PC-3 (cell line): Measurements from ENCODE around the gene ANKH. TPM values are rescaled to one million over a fixed set of nuclear protein-coding genes. Genes with fewer than 3 reads are reported as not detected.
A peak's percentile ranks its signal among the peaks of the same experiment; 100 is the strongest.

Source experiments
- ATAC-seq: fragments of 200-7000 bp; cut with Tn5 transposase; 2 replicates; pipeline ENCODE4 v1.9.1; 2020; ENCODE audit warnings: mild to moderate bottlenecking, moderate library complexity
- BruUV-seq: library from RNA; stranded (reverse); fragments of 400-500 nt; replicated peaks from 2 replicates; lab custom pipeline; 2021; lab: Mats Ljungman, UMichigan
- CTCF ChIA-PET: fragments of 300-600 bp; sonication (Branson Sonifier 250); formaldehyde crosslinking; loops from one replicate; lab custom pipeline; 2022; ENCODE audit warnings: antibody characterized with exemption; lab: Charles Lee
- POLR2A ChIA-PET: fragments of 300-600 bp; sonication (Branson Sonifier 250); formaldehyde crosslinking; loops from one replicate; lab custom pipeline; 2022; ENCODE audit warnings: antibody characterized with exemption; ENCODE audit not compliant: unreplicated experiment; lab: Charles Lee
- DNase-seq: peaks from one replicate; pipeline ENCODE4 v3.0.0-alpha.2; 2015
- H2AFZ ChIP-seq: fragments of 300-600 bp; sonication (generic); 2 replicates; pipeline ENCODE4 v1.6.0; 2016; ENCODE audit warnings: antibody characterized with exemption, low read length
- H3F3A ChIP-seq: fragments of 300-600 bp; sonication (generic); one replicate; pipeline ENCODE4 v1.6.0; 2017; ENCODE audit warnings: antibody characterized with exemption, low read length, control low read depth, mild to moderate bottlenecking; ENCODE audit not compliant: unreplicated experiment
- H3K27ac ChIP-seq: fragments of 300-600 bp; sonication (generic); 2 replicates; pipeline ENCODE4 v1.5.1; 2016; ENCODE audit warnings: mild to moderate bottlenecking, low read length
- H3K27me3 ChIP-seq: fragments of 300-600 bp; sonication (generic); 2 replicates; pipeline ENCODE4 v1.6.1; 2016; ENCODE audit warnings: low read length, mixed read lengths
- H3K36me3 ChIP-seq: fragments of 300-600 bp; sonication (generic); 2 replicates; pipeline ENCODE4 v1.6.1; 2016; ENCODE audit warnings: low read depth, mixed run types, low read length, mixed read lengths
- H3K4me1 ChIP-seq: fragments of 300-600 bp; sonication (generic); 2 replicates; pipeline ENCODE4 v1.5.1; 2016; ENCODE audit warnings: low read length; ENCODE audit not compliant: insufficient read depth
- H3K4me2 ChIP-seq: fragments of 300-600 bp; sonication (generic); 2 replicates; pipeline ENCODE4 v1.6.0; 2016; ENCODE audit warnings: low read length
- H3K4me3 ChIP-seq: fragments of 300-600 bp; sonication (generic); 2 replicates; pipeline ENCODE4 v1.5.1; 2016; ENCODE audit warnings: mild to moderate bottlenecking, low read length, mixed read lengths
- H3K79me2 ChIP-seq: fragments of 300-600 bp; sonication (generic); 2 replicates; pipeline ENCODE4 v1.6.1; 2017; ENCODE audit warnings: low read length, mixed read lengths
- H3K9ac ChIP-seq: fragments of 300-600 bp; sonication (generic); 2 replicates; pipeline ENCODE4 v1.6.0; 2016; ENCODE audit warnings: mild to moderate bottlenecking, low read length
- H3K9me2 ChIP-seq: fragments of 300-600 bp; sonication (generic); replicated peaks from 2 replicates; pipeline ENCODE4 v1.6.1; 2016; ENCODE audit warnings: mixed run types, low read length, mixed read lengths
- H3K9me3 ChIP-seq: fragments of 300-600 bp; sonication (generic); 2 replicates; pipeline ENCODE4 v1.6.1; 2016; ENCODE audit warnings: low read length, mixed read lengths
- H4K20me1 ChIP-seq: fragments of 300-600 bp; sonication (generic); 2 replicates; pipeline ENCODE4 v1.6.1; 2016; ENCODE audit warnings: low read length, mixed read lengths
- CTCF ChIP-seq: fragments of 300-600 bp; sonication (generic); conservative IDR thresholded peaks from 2 replicates; pipeline ENCODE4 v1.5.1; 2017; ENCODE audit warnings: antibody characterized with exemption, low read depth, mild to moderate bottlenecking, low read length
- EZH2 ChIP-seq: fragments of 300-600 bp; sonication (generic); IDR thresholded peaks from one replicate; pipeline ENCODE4 v1.6.1; 2017; ENCODE audit warnings: antibody characterized with exemption, mild to moderate bottlenecking, low read length; ENCODE audit not compliant: unreplicated experiment
- EZH2phosphoT487 ChIP-seq: fragments of 300-600 bp; sonication (generic); IDR thresholded peaks from 2 replicates; pipeline ENCODE4 v1.6.1; 2018; ENCODE audit warnings: mild to moderate bottlenecking, antibody characterized with exemption, low read length, borderline replicate concordance
- intact Hi-C: fragments of 100-400 bp; cut with micrococcal nuclease; formaldehyde crosslinking; loops from 2 replicates; pipeline ENCODE4 v1.9.0; 2023
- total RNA-seq: library from RNA; depleted of rRNA; stranded (reverse); fragments of >200 nt; gene quantifications from 2 replicates; pipeline ENCODE4 v1.2.3, GENCODE V29; 2014

Gene ANKH
- total RNA-seq, 1 experiment from 2014 or later = 11.6 TPM

GRCh38 chr5:14767735-14768507 is 103.7 kb downstream of the ANKH start:
- ChIA-PET CTCF (interaction anchor here (0.5 kb wide), 1 partner anchor 106 kb away, joined by 3 read pairs; no protein-coding TSS in a partner anchor), POLR2A (no interaction called here)
- intact Hi-C loops = loop anchor here (1.0 kb wide), 2 partner anchors 25 to 41 kb away; no protein-coding TSS in a partner anchor

GRCh38 chr5:14767053-14767452 is 104.5 kb downstream of the ANKH start:
- Histone ChIP-seq H3F3A (no peaks in the 10 kb centered on the region), H3K9me2 (no peaks in the 10 kb centered on the region), H2AFZ (no peak overlapping the region), H3K4me2 (no peak overlapping the region), H4K20me1 (no peaks in the 10 kb centered on the region), H3K4me1 (peaks cover 14% of the 10 kb centered on the region), H3K79me2 (no peaks in the 10 kb centered on the region), H3K27me3 (no peaks in the 10 kb centered on the region), H3K9ac (no peak overlapping the region), H3K36me3 (no peaks in the 10 kb centered on the region), H3K9me3 (no peaks in the 10 kb centered on the region), H3K4me3 (no peak overlapping the region), H3K27ac (no peak overlapping the region)
- DNase-seq = no peak
- BruUV-seq = no TSS peak
- POLR2A ChIA-PET = no interaction called here
- CTCF ChIA-PET = interaction anchor here (0.6 kb wide), 1 partner anchor 104 kb away, joined by 3 read pairs; no protein-coding TSS in a partner anchor
- ATAC-seq = no peak
- no peak for TF ChIP-seq CTCF
- TF ChIP-seq EZH2 = no peak
- no peak for TF ChIP-seq EZH2phosphoT487
- intact Hi-C loops = no loop called here

More at GRCh38 chr5:14767735-14768507, 103.7 kb downstream of the ANKH start:
- peaks cover 14% of the 10 kb centered on the region for H3K4me1 ChIP-seq
- H3K27ac ChIP-seq = peak overlapping the region; percentile 61
- no peaks in the 10 kb centered on the region for H3K9me2 ChIP-seq
- ATAC-seq = peak; percentile 99
- peak; percentile 94 for DNase-seq
- TF ChIP-seq EZH2 (no peak), CTCF (no peak), EZH2phosphoT487 (0 out of 2 replicates have a peak, but pooled peaks have one; percentile 41)
- peak overlapping the region; percentile 54 for H3K4me2 ChIP-seq
- no peaks in the 10 kb centered on the region for H3K9me3 ChIP-seq
- no peaks in the 10 kb centered on the region for H3K36me3 ChIP-seq
- no peaks in the 10 kb centered on the region for H3F3A ChIP-seq
- no peaks in the 10 kb centered on the region for H3K27me3 ChIP-seq
- no peaks in the 10 kb centered on the region for H4K20me1 ChIP-seq
- peak overlapping the region; percentile 23; the same call in 1 of the 2 replicates for H3K9ac ChIP-seq
- no peaks in the 10 kb centered on the region for H3K79me2 ChIP-seq
- no TSS peak for BruUV-seq
- no peak overlapping the region for H3K4me3 ChIP-seq
- no peak overlapping the region for H2AFZ ChIP-seq

- ATAC-seq (no peak), DNase-seq (no peak)
- POLR2A ChIA-PET = no interaction called here
- Histone ChIP-seq H3K4me3 (no peak overlapping the region), H3K9ac (no peak overlapping the region), H3K27ac (no peak overlapping the region), H3F3A (no peaks in the 10 kb centered on the region), H2AFZ (no peak overlapping the region), H3K36me3 (no peaks in the 10 kb centered on the region), H3K9me2 (no peaks in the 10 kb centered on the region), H3K4me2 (no peak overlapping the region), H4K20me1 (no peaks in the 10 kb centered on the region), H3K27me3 (no peaks in the 10 kb centered on the region), H3K79me2 (no peaks in the 10 kb centered on the region), H3K4me1 (peaks cover 14% of the 10 kb centered on the region), H3K9me3 (no peaks in the 10 kb centered on the region)
- no TSS peak for BruUV-seq
- CTCF ChIA-PET = interaction anchor here (0.6 kb wide), 1 partner anchor 105 kb away, joined by 3 read pairs; no protein-coding TSS in a partner anchor
- TF ChIP-seq EZH2 = no peak
- TF ChIP-seq EZH2phosphoT487 = no peak
- TF ChIP-seq CTCF = no peak
- intact Hi-C loops = no loop called here
These were observed 105.0 kb downstream of the ANKH start for GRCh38 chr5:14766584-14766983.
